Activated T-cell treated with anti-CD3 and anti-CD28 coated beads, Interleukin-2, amount 50 U/mL, for 1 hour (primary cell): ENCODE data around the gene GPR35.

ENCODE experiments used
- DNase-seq: peaks from one replicate; pipeline ENCODE4 v3.0.0-alpha.2; 2020

The GPR35 gene

GRCh38 chr2:240624950-240625621 is at the start of gene GPR35:
GPR35 (plus strand) TSS chr2:240625480; CDS start chr2:240629953, 4,473 bp downstream.
- peak; percentile 83 for DNase-seq

GRCh38 chr2:240576036-240576435 is 49.2 kb upstream of the GPR35 start:
- DNase-seq = no peak

GRCh38 chr2:240576436-240577205 is 48.7 kb upstream of the GPR35 start:
- no peak for DNase-seq

GRCh38 chr2:240577281-240578109 is 47.8 kb upstream of the GPR35 start:
- no peak for DNase-seq

GRCh38 chr2:240578110-240578450 is 47.2 kb upstream of the GPR35 start:
- no peak for DNase-seq

- DNase-seq = no peak
Measured at GRCh38 chr2:240578488-240578887, 46.8 kb upstream of the GPR35 start.

GRCh38 chr2:240579071-240579762 is 46.1 kb upstream of the GPR35 start:
- no peak for DNase-seq

GRCh38 chr2:240579771-240580614 is 45.3 kb upstream of the GPR35 start:
- peak; percentile 79 for DNase-seq

GRCh38 chr2:240581811-240582210 is 43.5 kb upstream of the GPR35 start:
- no peak for DNase-seq

GRCh38 chr2:240582781-240583180 is 42.5 kb upstream of the GPR35 start:
- no peak for DNase-seq

- DNase-seq = no peak
Measured at GRCh38 chr2:240583774-240584173, 41.5 kb upstream of the GPR35 start.

- DNase-seq = no peak
Measured at GRCh38 chr2:240584486-240585031, 40.7 kb upstream of the GPR35 start.

GRCh38 chr2:240585101-240585500 is 40.2 kb upstream of the GPR35 start:
- DNase-seq = no peak

- no peak for DNase-seq
Measured at GRCh38 chr2:240585681-240586197, 39.5 kb upstream of the GPR35 start.

- peak; percentile 95 for DNase-seq
Measured at GRCh38 chr2:240586198-240586918, 38.9 kb upstream of the GPR35 start, which contains the start of gene CAPN10. CAPN10 (plus strand) TSS chr2:240586734; CDS start chr2:240586912, 178 bp downstream.

GRCh38 chr2:240586919-240587800 is 38.1 kb upstream of the GPR35 start:
- DNase-seq = peak; percentile 68

GRCh38 chr2:240588006-240588655 is 37.1 kb upstream of the GPR35 start:
- DNase-seq = no peak

- peak; percentile 7 for DNase-seq
Measured at GRCh38 chr2:240588669-240589068, 36.6 kb upstream of the GPR35 start.

GRCh38 chr2:240589375-240589774 is 35.9 kb upstream of the GPR35 start:
- peak; percentile 10 for DNase-seq
